Endodermal cell (in vitro differentiated cells): ENCODE measurements around the gene PRRC2B. TPM values are rescaled to one million over a fixed set of nuclear protein-coding genes. Genes with fewer than 3 reads are reported as not detected.

Source experiments
- DNase-seq: peaks from one replicate; pipeline ENCODE4 v3.0.0-alpha.2; 2017
- H3K27ac ChIP-seq: 2 replicates; pipeline ENCODE4 v1.5.1; 2013; ENCODE audit warnings: mild to moderate bottlenecking, low read depth, low read length, moderate library complexity
- H3K27me3 ChIP-seq: 2 replicates; pipeline ENCODE4 v1.6.1; 2013; ENCODE audit warnings: mild to moderate bottlenecking, low read length, moderate library complexity; ENCODE audit not compliant: insufficient read depth, control insufficient read depth, poor library complexity, severe bottlenecking
- H3K36me3 ChIP-seq: 2 replicates; pipeline ENCODE4 v1.7.0; 2013; ENCODE audit warnings: mild to moderate bottlenecking, low read length, moderate library complexity; ENCODE audit not compliant: control insufficient read depth, insufficient read depth
- H3K4me1 ChIP-seq: one replicate; pipeline ENCODE4 v1.7.0; 2013; ENCODE audit warnings: low read length; ENCODE audit not compliant: control insufficient read depth, insufficient read depth
- H3K4me3 ChIP-seq: 2 replicates; pipeline ENCODE4 v1.5.1; 2013; ENCODE audit warnings: mild to moderate bottlenecking, low read length, moderate library complexity
- H3K9ac ChIP-seq: 2 replicates; pipeline ENCODE4 v1.6.1; 2013; ENCODE audit warnings: mild to moderate bottlenecking, low read length, moderate library complexity; ENCODE audit not compliant: poor library complexity, severe bottlenecking; ENCODE audit errors: extremely low read depth
- H3K9me3 ChIP-seq: 2 replicates; pipeline ENCODE4 v1.6.1; 2013; ENCODE audit warnings: mild to moderate bottlenecking, low read length, moderate library complexity; ENCODE audit not compliant: control insufficient read depth
- H3K27ac Mint-ChIP-seq: 2 replicates; pipeline ENCODE4 v1.8.0; 2020; ENCODE audit warnings: mixed read lengths
- H3K27me3 Mint-ChIP-seq: 2 replicates; pipeline ENCODE4 v1.8.0; 2021; ENCODE audit warnings: mild to moderate bottlenecking, mixed read lengths; ENCODE audit not compliant: insufficient read depth
- H3K36me3 Mint-ChIP-seq: 2 replicates; pipeline ENCODE4 v1.8.0; 2020; ENCODE audit warnings: low read depth, mixed read lengths
- H3K4me1 Mint-ChIP-seq: 2 replicates; pipeline ENCODE4 v1.8.0; 2020; ENCODE audit warnings: mixed read lengths
- H3K4me3 Mint-ChIP-seq: 2 replicates; pipeline ENCODE4 v1.8.0; 2020; ENCODE audit warnings: mild to moderate bottlenecking, moderate library complexity, mixed read lengths
- H3K9me3 Mint-ChIP-seq: 2 replicates; pipeline ENCODE4 v1.8.0; 2020; ENCODE audit warnings: mild to moderate bottlenecking, mixed read lengths
- WGBS, 2 experiments: methylation state at CpG; one replicate each; pipeline versions ENCODE4 v1.1.5 to v1.1.7; 2013; ENCODE audit warnings: missing lambda C conversion rate in 2 of 2, mixed read lengths in 1 of 2; ENCODE audit not compliant: insufficient coverage in 1 of 2, insufficient read length in 1 of 2; 5-methylcytosine and 5-hydroxymethylcytosine counted together
- total RNA-seq, 2 donors: library from RNA; stranded (reverse); fragmentation: NEBNext Ultra II Directional in 1 of 2; extraction: Animal tissue kit (Norgen Biotek cat#: 25700) in 1 of 2; gene quantifications; 2 replicates in 1 of 2; 3 replicates in 1 of 2; pipeline ENCODE4 v1.2.1, GENCODE V29; 2021
- TF ChIP-seq, protein P1 (sequence below): fragments of 200-600 bp; sonication (generic); conservative IDR thresholded peaks from 2 replicates; pipeline ENCODE4 v1.5.0; 2021; ENCODE audit warnings: antibody characterized with exemption, mild to moderate bottlenecking

The PRRC2B gene
- total RNA-seq, 2 donors from 2014 or later = 309 to 334 TPM

DNA sequence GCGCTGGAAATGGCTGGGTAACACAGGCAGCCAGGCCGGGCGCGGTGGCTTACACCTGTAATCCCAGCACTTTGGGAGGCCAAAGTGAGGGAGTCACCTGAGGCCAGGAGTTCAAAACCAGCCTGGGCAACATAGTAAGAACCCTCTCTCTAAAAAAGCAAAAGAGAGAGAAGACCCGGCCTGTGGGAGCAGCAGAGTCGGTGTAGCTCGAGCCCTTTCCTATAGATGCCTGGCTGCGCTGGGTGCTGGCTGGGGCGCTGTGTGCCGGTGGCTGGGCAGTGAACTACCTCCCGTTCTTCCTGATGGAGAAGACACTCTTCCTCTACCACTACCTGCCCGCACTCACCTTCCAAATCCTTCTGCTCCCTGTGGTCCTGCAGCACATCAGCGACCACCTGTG, 127.9 kb downstream of the PRRC2B start:
- peaks cover 73% of the 10 kb centered on the region for H3K36me3 Mint-ChIP-seq
- no peaks in the 10 kb centered on the region for H3K9me3 Mint-ChIP-seq
- no peak overlapping the region for H3K4me3 Mint-ChIP-seq
- Histone ChIP-seq H3K27me3 (no peaks in the 10 kb centered on the region), H3K9ac (no peak overlapping the region), H3K4me1 (no peaks in the 10 kb centered on the region), H3K36me3 (peaks cover 59% of the 10 kb centered on the region), H3K9me3 (no peaks in the 10 kb centered on the region), H3K27ac (no peak overlapping the region), H3K4me3 (no peak overlapping the region)
- H3K27ac Mint-ChIP-seq = no peak overlapping the region
- peak; percentile 38 for DNase-seq
- H3K27me3 Mint-ChIP-seq = no peaks in the 10 kb centered on the region
- no peaks in the 10 kb centered on the region for H3K4me1 Mint-ChIP-seq
- WGBS, 2 experiments = 94 to 99% methylated on average over 10 to 13 of the region's 13 CpGs
- TF ChIP-seq, protein P1, sequence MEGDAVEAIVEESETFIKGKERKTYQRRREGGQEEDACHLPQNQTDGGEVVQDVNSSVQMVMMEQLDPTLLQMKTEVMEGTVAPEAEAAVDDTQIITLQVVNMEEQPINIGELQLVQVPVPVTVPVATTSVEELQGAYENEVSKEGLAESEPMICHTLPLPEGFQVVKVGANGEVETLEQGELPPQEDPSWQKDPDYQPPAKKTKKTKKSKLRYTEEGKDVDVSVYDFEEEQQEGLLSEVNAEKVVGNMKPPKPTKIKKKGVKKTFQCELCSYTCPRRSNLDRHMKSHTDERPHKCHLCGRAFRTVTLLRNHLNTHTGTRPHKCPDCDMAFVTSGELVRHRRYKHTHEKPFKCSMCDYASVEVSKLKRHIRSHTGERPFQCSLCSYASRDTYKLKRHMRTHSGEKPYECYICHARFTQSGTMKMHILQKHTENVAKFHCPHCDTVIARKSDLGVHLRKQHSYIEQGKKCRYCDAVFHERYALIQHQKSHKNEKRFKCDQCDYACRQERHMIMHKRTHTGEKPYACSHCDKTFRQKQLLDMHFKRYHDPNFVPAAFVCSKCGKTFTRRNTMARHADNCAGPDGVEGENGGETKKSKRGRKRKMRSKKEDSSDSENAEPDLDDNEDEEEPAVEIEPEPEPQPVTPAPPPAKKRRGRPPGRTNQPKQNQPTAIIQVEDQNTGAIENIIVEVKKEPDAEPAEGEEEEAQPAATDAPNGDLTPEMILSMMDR = no peak

DNA sequence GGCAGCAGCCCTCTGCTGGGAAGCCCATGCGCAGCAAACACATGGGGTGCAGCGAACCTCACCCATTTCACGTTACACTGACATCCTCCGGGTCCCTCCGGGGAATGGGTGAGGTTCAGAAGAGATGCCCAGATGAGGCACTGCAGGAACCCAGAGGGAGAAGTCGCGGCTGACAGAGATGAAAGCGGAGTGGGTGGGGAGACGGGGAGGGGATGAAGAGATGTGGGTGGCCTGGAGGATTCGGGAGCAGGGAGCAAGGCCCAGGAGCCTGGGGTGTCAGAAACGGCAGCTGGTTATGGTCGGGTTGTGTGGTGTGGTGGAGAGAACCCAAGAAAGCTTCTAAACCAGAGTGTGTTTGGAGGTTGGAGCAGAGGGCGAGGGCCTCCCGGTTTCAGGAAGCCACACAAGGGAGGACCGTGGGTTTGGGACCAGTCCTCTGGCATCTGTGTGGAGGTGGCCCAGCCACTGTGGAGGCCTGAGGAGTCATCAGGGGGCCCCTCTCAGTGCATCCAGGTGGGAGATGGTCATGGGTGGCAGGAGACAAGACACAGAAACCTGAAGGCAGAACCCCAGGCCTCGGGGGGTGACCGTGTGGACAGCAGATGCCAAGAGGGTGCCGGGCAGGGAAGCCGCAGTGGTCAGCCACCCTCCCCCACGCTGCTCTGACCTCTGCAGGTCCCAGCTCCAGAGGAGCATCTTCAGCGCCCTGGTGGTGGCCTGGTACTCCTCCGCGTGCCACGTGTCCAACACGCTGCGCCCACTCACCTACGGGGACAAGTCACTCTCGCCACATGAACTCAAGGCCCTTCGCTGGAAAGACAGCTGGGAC, 128.6 kb downstream of the PRRC2B start:
- DNase-seq = peak; percentile 44
- Histone ChIP-seq H3K4me3 (no peak overlapping the region), H3K27ac (no peak overlapping the region), H3K9ac (no peak overlapping the region), H3K9me3 (no peaks in the 10 kb centered on the region), H3K4me1 (no peaks in the 10 kb centered on the region), H3K27me3 (no peaks in the 10 kb centered on the region), H3K36me3 (peaks cover 58% of the 10 kb centered on the region)
- TF ChIP-seq, protein P1 = no peak
- no peaks in the 10 kb centered on the region for H3K9me3 Mint-ChIP-seq
- no peaks in the 10 kb centered on the region for H3K27me3 Mint-ChIP-seq
- no peak overlapping the region for H3K27ac Mint-ChIP-seq
- peaks cover 71% of the 10 kb centered on the region for H3K36me3 Mint-ChIP-seq
- H3K4me1 Mint-ChIP-seq = no peaks in the 10 kb centered on the region
- H3K4me3 Mint-ChIP-seq = no peak overlapping the region
- 95 to 98% methylated on average over 21 to 29 of the region's 29 CpGs for WGBS, 2 experiments

DNA sequence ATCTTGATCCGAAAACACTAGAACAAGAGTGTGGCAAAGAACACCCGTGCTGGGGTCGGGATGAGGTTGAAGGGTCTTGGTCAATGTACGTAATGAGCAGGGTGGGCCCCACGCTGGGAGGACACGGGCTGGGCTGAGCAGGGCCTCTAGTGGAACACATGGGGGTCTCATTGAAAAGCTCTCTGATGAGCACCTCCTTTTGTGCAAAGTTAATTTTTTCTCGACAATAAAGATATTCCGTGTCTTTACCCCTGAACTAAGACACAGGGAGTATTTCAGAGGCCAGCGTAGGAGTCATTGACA, 129.2 kb downstream of the PRRC2B start:
- Histone ChIP-seq H3K36me3 (peaks cover 58% of the 10 kb centered on the region), H3K9me3 (no peaks in the 10 kb centered on the region), H3K4me3 (no peak overlapping the region), H3K9ac (no peak overlapping the region), H3K4me1 (no peaks in the 10 kb centered on the region), H3K27ac (no peak overlapping the region), H3K27me3 (no peaks in the 10 kb centered on the region)
- TF ChIP-seq, protein P1 = no peak
- 97% methylated on average over 9 of the region's 9 CpGs for WGBS, 2 experiments
- H3K27me3 Mint-ChIP-seq = no peaks in the 10 kb centered on the region
- no peak overlapping the region for H3K27ac Mint-ChIP-seq
- peaks cover 67% of the 10 kb centered on the region for H3K36me3 Mint-ChIP-seq
- DNase-seq = peak; percentile 38
- no peaks in the 10 kb centered on the region for H3K9me3 Mint-ChIP-seq
- H3K4me3 Mint-ChIP-seq = no peak overlapping the region
- no peaks in the 10 kb centered on the region for H3K4me1 Mint-ChIP-seq
